WTC11 (cell line): ENCODE results near the gene RAD51AP2. TPM values are rescaled to one million over a fixed set of nuclear protein-coding genes. Genes with fewer than 3 reads are reported as not detected.

Experiments
- ATAC-seq: fragments of 200-7000 bp; cut with Tn5 transposase; 2 replicates; pipeline ENCODE4 v1.10.0; 2021; ENCODE audit warnings: mild to moderate bottlenecking, moderate library complexity
- CTCF ChIA-PET: fragments of 300-600 bp; sonication (Branson Sonifier 250); formaldehyde crosslinking; loops from one replicate; lab custom pipeline; 2021; ENCODE audit warnings: antibody characterized with exemption; lab: Charles Lee
- POLR2A ChIA-PET: fragments of 350-600 bp; sonication (Branson Sonifier 250); formaldehyde crosslinking; loops from one replicate; lab custom pipeline; 2021; ENCODE audit warnings: antibody characterized with exemption; lab: Charles Lee
- DNase-seq: peaks from one replicate; pipeline ENCODE4 v3.0.0; 2021; ENCODE audit warnings: low spot score
- H3K27ac Mint-ChIP-seq: 2 replicates; pipeline ENCODE4 v1.8.0; 2021; ENCODE audit warnings: mixed read lengths
- H3K27me3 Mint-ChIP-seq: 2 replicates; pipeline ENCODE4 v1.8.0; 2021; ENCODE audit warnings: low read depth, mild to moderate bottlenecking, moderate library complexity, mixed read lengths
- H3K36me3 Mint-ChIP-seq: 2 replicates; pipeline ENCODE4 v1.8.0; 2021; ENCODE audit warnings: mixed read lengths
- H3K4me1 Mint-ChIP-seq: 2 replicates; pipeline ENCODE4 v1.8.0; 2022; ENCODE audit warnings: mixed read lengths
- H3K4me3 Mint-ChIP-seq: 2 replicates; pipeline ENCODE4 v1.8.0; 2021; ENCODE audit warnings: mild to moderate bottlenecking, moderate library complexity, mixed read lengths
- H3K9me3 Mint-ChIP-seq: 2 replicates; pipeline ENCODE4 v1.8.0; 2021; ENCODE audit warnings: mixed read lengths
- ATF1 ChIP-seq: sonication (generic); formaldehyde crosslinking; IDR thresholded peaks from 2 replicates; pipeline ENCODE4 v1.8.1; 2023; ENCODE audit warnings: mild to moderate bottlenecking, moderate library complexity, missing genetic modification reagents
- ATF3 ChIP-seq: sonication (generic); formaldehyde crosslinking; conservative IDR thresholded peaks from 2 replicates; pipeline ENCODE4 v1.8.1; 2022; ENCODE audit warnings: mild to moderate bottlenecking, missing genetic modification reagents
- ELF4 ChIP-seq: sonication (generic); formaldehyde crosslinking; IDR thresholded peaks from 2 replicates; pipeline ENCODE4 v1.8.1; 2022; ENCODE audit warnings: low read depth, mild to moderate bottlenecking, moderate library complexity, missing genetic modification reagents
- FOXP1 ChIP-seq: sonication (generic); formaldehyde crosslinking; IDR thresholded peaks from 2 replicates; pipeline ENCODE4 v1.8.0; 2022; ENCODE audit warnings: missing genetic modification reagents, mild to moderate bottlenecking, moderate library complexity, borderline replicate concordance
- FOXP4 ChIP-seq: sonication (generic); formaldehyde crosslinking; IDR thresholded peaks from 2 replicates; pipeline ENCODE4 v1.8.0; 2022; ENCODE audit warnings: mild to moderate bottlenecking, missing genetic modification reagents
- MLX ChIP-seq: sonication (generic); formaldehyde crosslinking; IDR thresholded peaks from 2 replicates; pipeline ENCODE4 v1.8.1; 2023; ENCODE audit warnings: mild to moderate bottlenecking, missing genetic modification reagents, moderate library complexity
- NFATC4 ChIP-seq: fragments of 250-450 bp; sonication (Bioruptor Pico); IDR thresholded peaks from 2 replicates; pipeline ENCODE4 v1.9.0; 2021; ENCODE audit warnings: mild to moderate bottlenecking
- NR3C1 ChIP-seq: sonication (generic); formaldehyde crosslinking; conservative IDR thresholded peaks from 2 replicates; pipeline ENCODE4 v1.8.1; 2023; ENCODE audit warnings: low read depth, mild to moderate bottlenecking, missing genetic modification reagents
- PRRX2 ChIP-seq: fragments of 250-450 bp; sonication (Bioruptor Pico); IDR thresholded peaks from 2 replicates; pipeline ENCODE4 v1.8.0; 2021; ENCODE audit warnings: mild to moderate bottlenecking
- SOX15 ChIP-seq: fragments of 250-450 bp; sonication (Bioruptor Pico); IDR thresholded peaks from 2 replicates; pipeline ENCODE4 v1.9.0; 2021; ENCODE audit warnings: mild to moderate bottlenecking
- SP1 ChIP-seq: sonication (generic); formaldehyde crosslinking; conservative IDR thresholded peaks from 2 replicates; pipeline ENCODE4 v1.8.1; 2022; ENCODE audit warnings: missing genetic modification reagents
- TEAD4 ChIP-seq: sonication (generic); formaldehyde crosslinking; IDR thresholded peaks from 2 replicates; pipeline ENCODE4 v1.8.0; 2022; ENCODE audit warnings: mild to moderate bottlenecking, missing genetic modification reagents
- ZNF232 ChIP-seq: sonication (generic); formaldehyde crosslinking; IDR thresholded peaks from 2 replicates; pipeline ENCODE4 v1.8.0; 2022; ENCODE audit warnings: mild to moderate bottlenecking, missing genetic modification reagents
- ZNF317 ChIP-seq: sonication (generic); formaldehyde crosslinking; IDR thresholded peaks from 2 replicates; pipeline ENCODE4 v1.8.1; 2023; ENCODE audit warnings: low read depth, mild to moderate bottlenecking, moderate library complexity, missing genetic modification reagents, borderline replicate concordance
- ZNF396 ChIP-seq: fragments of 250-450 bp; sonication (Bioruptor Pico); IDR thresholded peaks from 2 replicates; pipeline ENCODE4 v1.8.0; 2021; ENCODE audit warnings: mild to moderate bottlenecking, moderate library complexity, borderline replicate concordance
- ZNF423 ChIP-seq: fragments of 250-450 bp; sonication (Bioruptor Pico); IDR thresholded peaks from 2 replicates; pipeline ENCODE4 v2.1.2; 2022; ENCODE audit warnings: mild to moderate bottlenecking, moderate library complexity
- ZNF425 ChIP-seq: fragments of 250-450 bp; sonication (Bioruptor Pico); conservative IDR thresholded peaks from 2 replicates; pipeline ENCODE4 v1.9.0; 2021; ENCODE audit warnings: mild to moderate bottlenecking
- ZNF532 ChIP-seq: fragments of 250-450 bp; sonication (Bioruptor Pico); IDR thresholded peaks from 2 replicates; pipeline ENCODE4 v1.9.0; 2021; ENCODE audit warnings: mild to moderate bottlenecking, borderline replicate concordance
- ZSCAN18 ChIP-seq: fragments of 250-450 bp; sonication (Bioruptor Pico); IDR thresholded peaks from 2 replicates; pipeline ENCODE4 v2.1.2; 2022; ENCODE audit warnings: mild to moderate bottlenecking, moderate library complexity
- total RNA-seq: library from RNA; stranded (reverse); gene quantifications from 3 replicates; pipeline ENCODE4 v1.2.3, GENCODE V29; 2021

RAD51AP2 gene
- total RNA-seq, 1 experiment from 2014 or later = 0.26 TPM

- TF ChIP-seq ZNF425 (CRISPR knock-in tag) (no peak), ZNF396 (CRISPR knock-in tag) (no peak), PRRX2 (CRISPR knock-in tag) (no peak), ATF3 (CRISPR knock-in tag) (no peak), SOX15 (CRISPR knock-in tag) (no peak), ZNF423 (CRISPR knock-in tag) (no peak), ELF4 (CRISPR knock-in tag) (no peak), SP1 (CRISPR knock-in tag) (0 out of 2 replicates have a peak, but pooled peaks have one; percentile 22), ZNF532 (CRISPR knock-in tag) (no peak), TEAD4 (CRISPR knock-in tag) (no peak), MLX (CRISPR knock-in tag) (no peak), ATF1 (CRISPR knock-in tag) (peak; percentile 66; the same call in 1 of the 2 replicates), ZNF232 (CRISPR knock-in tag) (peak; percentile 57), FOXP1 (CRISPR knock-in tag) (peak; percentile 89), NR3C1 (CRISPR knock-in tag) (no peak)
These were observed 22.0 kb upstream of the RAD51AP2 start, which contains the start of gene VSNL1 (continued) for GRCh38 chr2:17540093-17540812.

GRCh38 chr2:17539611-17540092, 21.4 kb upstream of the RAD51AP2 start:
- POLR2A ChIA-PET = interaction anchor here (1.1 to 1.4 kb wide), 3 partner anchors 22 to 106 kb away, joined by 3 to 4 read pairs (median 3); partner anchors contain the start of gene RAD51AP2
- H3K4me1 Mint-ChIP-seq = peaks cover 37% of the 10 kb centered on the region
- no peak for TF ChIP-seq NFATC4
- no peak for TF ChIP-seq ZNF425 (CRISPR knock-in tag)
- TF ChIP-seq ZNF317 (CRISPR knock-in tag) = no peak
- TF ChIP-seq FOXP4 = no peak
- TF ChIP-seq ZSCAN18 = no peak

More at GRCh38 chr2:17539611-17540092, 21.4 kb upstream of the RAD51AP2 start:
- Mint-ChIP-seq H3K36me3 (peaks cover 7% of the 10 kb centered on the region), H3K27ac (peak overlapping the region; percentile 95), H3K4me3 (peak overlapping the region; percentile 93), H3K9me3 (no peaks in the 10 kb centered on the region), H3K27me3 (peaks cover 8% of the 10 kb centered on the region)
- peak; percentile 19 for ATAC-seq
- peak; percentile 50 for DNase-seq
- CTCF ChIA-PET = interaction anchor here (1.3 kb wide), 1 partner anchor 18 kb away, joined by 4 read pairs; no protein-coding TSS in a partner anchor
